ENCODE results near the gene ISLR2.

ISLR2 gene

GRCh38 chr15:74122403-74123130, 7.8 kb upstream of the ISLR2 start:
- TF ChIP-seq CEBPB (IDR thresholded peaks at IDR 0.05) (no peak), TCF12 (IDR thresholded peaks at IDR 0.05; ENCODE audit: low read depth) (no peak), YY1 (IDR thresholded peaks at IDR 0.05; ENCODE audit: low read depth) (no peak), TEAD4 (IDR thresholded peaks at IDR 0.05) (no peak), FOXM1 (IDR thresholded peaks at IDR 0.05; ENCODE audit: borderline replicate concordance, low read depth) (no peak), EP300 (IDR thresholded peaks at IDR 0.05; ENCODE audit: borderline replicate concordance) (no peak), ZBTB7A (IDR thresholded peaks at IDR 0.05; ENCODE audit: low read depth) (no peak), REST (IDR thresholded peaks at IDR 0.05; ENCODE audit: low read depth) (no peak), USF1 (IDR thresholded peaks at IDR 0.05) (no peak), RAD21 (IDR thresholded peaks at IDR 0.05; ENCODE audit: low read depth) (no peak), MAX (IDR thresholded peaks at IDR 0.05) (no peak), EGR1 (IDR thresholded peaks at IDR 0.05) (no peak), CREB1 (IDR thresholded peaks at IDR 0.05; ENCODE audit: low read depth) (no peak), TAF1 (IDR thresholded peaks at IDR 0.05; ENCODE audit: low read depth) (no peak), NFIC (IDR thresholded peaks at IDR 0.05) (no peak)

GRCh38 chr15:74123131-74123429, 7.3 kb upstream of the ISLR2 start:
- no peak for TF ChIP-seq YY1 (IDR thresholded peaks at IDR 0.05; ENCODE audit: low read depth)
- TF ChIP-seq CEBPB (IDR thresholded peaks at IDR 0.05), result no peak
- TF ChIP-seq EP300 (IDR thresholded peaks at IDR 0.05; ENCODE audit: borderline replicate concordance), result no peak
- no peak for TF ChIP-seq REST (IDR thresholded peaks at IDR 0.05; ENCODE audit: low read depth)
- TF ChIP-seq FOXM1 (IDR thresholded peaks at IDR 0.05; ENCODE audit: borderline replicate concordance, low read depth), result no peak
- no peak for TF ChIP-seq CREB1 (IDR thresholded peaks at IDR 0.05; ENCODE audit: low read depth)
- no peak for TF ChIP-seq TAF1 (IDR thresholded peaks at IDR 0.05; ENCODE audit: low read depth)

- TF ChIP-seq ZBTB7A (IDR thresholded peaks at IDR 0.05; ENCODE audit: low read depth), result no peak
- no peak for TF ChIP-seq TAF1 (IDR thresholded peaks at IDR 0.05; ENCODE audit: low read depth)
- no peak for TF ChIP-seq TCF12 (IDR thresholded peaks at IDR 0.05; ENCODE audit: low read depth)
- no peak for TF ChIP-seq REST (IDR thresholded peaks at IDR 0.05; ENCODE audit: low read depth)
- TF ChIP-seq CEBPB (IDR thresholded peaks at IDR 0.05), result no peak
- no peak for TF ChIP-seq EGR1 (IDR thresholded peaks at IDR 0.05)
- no peak for TF ChIP-seq FOXM1 (IDR thresholded peaks at IDR 0.05; ENCODE audit: borderline replicate concordance, low read depth)
Measured at GRCh38 chr15:74123658-74124057, 6.7 kb upstream of the ISLR2 start.

- no peak for TF ChIP-seq ZBTB7A (IDR thresholded peaks at IDR 0.05; ENCODE audit: low read depth)
- no peak for TF ChIP-seq EGR1 (IDR thresholded peaks at IDR 0.05)
- no peak for TF ChIP-seq YY1 (IDR thresholded peaks at IDR 0.05; ENCODE audit: low read depth)
- no peak for TF ChIP-seq TAF1 (IDR thresholded peaks at IDR 0.05; ENCODE audit: low read depth)
- no peak for TF ChIP-seq MAX (IDR thresholded peaks at IDR 0.05)
- TF ChIP-seq REST (IDR thresholded peaks at IDR 0.05; ENCODE audit: low read depth), result no peak
- TF ChIP-seq RAD21 (IDR thresholded peaks at IDR 0.05; ENCODE audit: low read depth), result no peak
- TF ChIP-seq CREB1 (IDR thresholded peaks at IDR 0.05; ENCODE audit: low read depth), result no peak
- no peak for TF ChIP-seq CEBPB (IDR thresholded peaks at IDR 0.05)
- no peak for TF ChIP-seq TEAD4 (IDR thresholded peaks at IDR 0.05)
- no peak for TF ChIP-seq NFIC (IDR thresholded peaks at IDR 0.05)
- TF ChIP-seq FOXM1 (IDR thresholded peaks at IDR 0.05; ENCODE audit: borderline replicate concordance, low read depth), result no peak
- TF ChIP-seq TCF12 (IDR thresholded peaks at IDR 0.05; ENCODE audit: low read depth), result no peak
- no peak for TF ChIP-seq EP300 (IDR thresholded peaks at IDR 0.05; ENCODE audit: borderline replicate concordance)
- TF ChIP-seq USF1 (IDR thresholded peaks at IDR 0.05), result no peak
Measured at GRCh38 chr15:74124196-74124595, 6.2 kb upstream of the ISLR2 start.
